ENCODE data around the gene PDE7B.

PDE7B gene

GRCh38 chr6:136085370-136086115 lies 234.0 kb downstream of the PDE7B start:
- no peak for TF ChIP-seq ZFX (IDR thresholded peaks at IDR 0.05)
- TF ChIP-seq, protein P1, sequence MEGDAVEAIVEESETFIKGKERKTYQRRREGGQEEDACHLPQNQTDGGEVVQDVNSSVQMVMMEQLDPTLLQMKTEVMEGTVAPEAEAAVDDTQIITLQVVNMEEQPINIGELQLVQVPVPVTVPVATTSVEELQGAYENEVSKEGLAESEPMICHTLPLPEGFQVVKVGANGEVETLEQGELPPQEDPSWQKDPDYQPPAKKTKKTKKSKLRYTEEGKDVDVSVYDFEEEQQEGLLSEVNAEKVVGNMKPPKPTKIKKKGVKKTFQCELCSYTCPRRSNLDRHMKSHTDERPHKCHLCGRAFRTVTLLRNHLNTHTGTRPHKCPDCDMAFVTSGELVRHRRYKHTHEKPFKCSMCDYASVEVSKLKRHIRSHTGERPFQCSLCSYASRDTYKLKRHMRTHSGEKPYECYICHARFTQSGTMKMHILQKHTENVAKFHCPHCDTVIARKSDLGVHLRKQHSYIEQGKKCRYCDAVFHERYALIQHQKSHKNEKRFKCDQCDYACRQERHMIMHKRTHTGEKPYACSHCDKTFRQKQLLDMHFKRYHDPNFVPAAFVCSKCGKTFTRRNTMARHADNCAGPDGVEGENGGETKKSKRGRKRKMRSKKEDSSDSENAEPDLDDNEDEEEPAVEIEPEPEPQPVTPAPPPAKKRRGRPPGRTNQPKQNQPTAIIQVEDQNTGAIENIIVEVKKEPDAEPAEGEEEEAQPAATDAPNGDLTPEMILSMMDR (conservative IDR thresholded peaks at IDR 0.05) = no peak
- no peak overlapping the region for H3K27ac ChIP-seq

DNA sequence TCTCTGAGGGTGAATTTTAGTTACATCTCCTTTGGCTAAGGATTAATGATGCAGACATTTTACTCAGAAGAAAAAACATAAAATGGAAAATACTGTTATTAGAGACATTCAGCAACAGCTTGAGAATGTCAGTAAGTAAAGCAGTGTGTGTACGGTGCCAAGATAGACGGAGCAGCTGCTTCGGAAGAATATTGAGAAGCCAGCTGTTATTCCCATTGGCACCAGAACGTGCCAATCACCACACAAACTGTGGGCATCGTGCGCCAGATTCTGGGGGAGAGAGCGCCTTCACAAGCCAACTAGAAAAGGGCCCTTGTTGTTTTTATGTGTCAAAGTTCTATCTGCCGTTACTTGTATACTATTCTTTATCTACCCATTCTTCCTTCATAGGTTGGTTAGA lies 235.2 kb downstream of the PDE7B start:
- H3K27ac ChIP-seq = no peak overlapping the region
- TF ChIP-seq ZFX (IDR thresholded peaks at IDR 0.05) = no peak
- TF ChIP-seq, protein P1 (conservative IDR thresholded peaks at IDR 0.05) = no peak

GRCh38 chr6:136087986-136088385 lies 236.5 kb downstream of the PDE7B start:
- no peak overlapping the region for H3K27ac ChIP-seq
- TF ChIP-seq, protein P1 (conservative IDR thresholded peaks at IDR 0.05) = no peak
- no peak for TF ChIP-seq ZFX (IDR thresholded peaks at IDR 0.05)

DNA sequence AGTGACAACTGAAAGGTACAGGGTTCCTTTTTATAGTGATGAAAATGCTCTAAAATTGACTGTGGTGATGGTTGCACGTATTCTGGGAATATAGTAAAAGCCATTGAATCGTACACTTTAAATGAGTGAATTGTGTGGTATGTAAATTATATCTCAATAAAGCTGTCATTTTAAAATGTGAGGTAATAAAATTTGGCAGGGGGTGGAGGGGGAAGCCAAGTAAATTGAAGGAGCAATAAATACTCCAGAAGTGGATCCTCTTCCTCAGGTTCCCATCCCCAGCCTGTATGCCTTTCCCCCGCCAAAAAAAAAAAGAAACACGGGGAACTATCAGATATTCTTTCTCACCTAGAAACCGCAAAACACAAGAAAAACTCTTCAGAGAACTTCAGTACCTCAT lies 237.2 kb downstream of the PDE7B start:
- H3K27ac ChIP-seq = no peak overlapping the region
- TF ChIP-seq ZFX (IDR thresholded peaks at IDR 0.05) = no peak
- TF ChIP-seq, protein P1 (conservative IDR thresholded peaks at IDR 0.05) = no peak

- TF ChIP-seq, protein P1 (conservative IDR thresholded peaks at IDR 0.05) = no peak
- TF ChIP-seq ZFX (IDR thresholded peaks at IDR 0.05) = no peak
- H3K27ac ChIP-seq = no peak overlapping the region
These were observed 238.4 kb downstream of the PDE7B start for GRCh38 chr6:136089876-136090275.

DNA sequence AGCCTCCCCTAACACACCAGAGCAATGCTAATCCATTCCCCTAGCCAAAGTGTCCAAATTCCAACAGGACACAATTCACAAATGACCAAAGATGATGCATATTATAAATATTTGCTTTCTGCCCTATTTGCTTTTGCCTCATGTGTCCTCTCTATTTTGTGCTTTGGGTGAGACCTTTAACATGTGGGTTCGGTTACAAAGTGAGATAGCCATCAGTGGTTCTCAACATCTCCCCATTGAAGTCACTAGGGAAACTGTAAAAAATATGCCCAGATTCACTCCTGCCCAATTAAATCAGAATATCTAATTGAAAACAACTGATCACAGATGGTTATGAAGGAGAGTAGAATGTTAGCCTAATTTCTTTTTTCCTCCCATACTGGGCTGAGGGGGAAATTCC lies 239.4 kb downstream of the PDE7B start:
- TF ChIP-seq, protein P1 (conservative IDR thresholded peaks at IDR 0.05) = no peak
- no peak for TF ChIP-seq ZFX (IDR thresholded peaks at IDR 0.05)
- H3K27ac ChIP-seq = no peak overlapping the region

- no peak overlapping the region for H3K27ac ChIP-seq
- TF ChIP-seq, protein P1 (conservative IDR thresholded peaks at IDR 0.05) = no peak
- no peak for TF ChIP-seq ZFX (IDR thresholded peaks at IDR 0.05)
These were observed 241.4 kb downstream of the PDE7B start for GRCh38 chr6:136092897-136093296.

Data from C4-2B (cell line).